GM19395 (cell line): ENCODE results near the gene HECW1.

ENCODE experiments used
- ATAC-seq: cut with Tn5 transposase; IDR thresholded peaks from one replicate; pipeline ENCODE4 v1.9.1; 2021; ENCODE audit warnings: mild to moderate bottlenecking, moderate library complexity; ENCODE audit not compliant: unreplicated experiment

Gene HECW1

GRCh38 chr7:43528576-43529354 lies 416.3 kb downstream of the HECW1 start:
- ATAC-seq: no peak

DNA sequence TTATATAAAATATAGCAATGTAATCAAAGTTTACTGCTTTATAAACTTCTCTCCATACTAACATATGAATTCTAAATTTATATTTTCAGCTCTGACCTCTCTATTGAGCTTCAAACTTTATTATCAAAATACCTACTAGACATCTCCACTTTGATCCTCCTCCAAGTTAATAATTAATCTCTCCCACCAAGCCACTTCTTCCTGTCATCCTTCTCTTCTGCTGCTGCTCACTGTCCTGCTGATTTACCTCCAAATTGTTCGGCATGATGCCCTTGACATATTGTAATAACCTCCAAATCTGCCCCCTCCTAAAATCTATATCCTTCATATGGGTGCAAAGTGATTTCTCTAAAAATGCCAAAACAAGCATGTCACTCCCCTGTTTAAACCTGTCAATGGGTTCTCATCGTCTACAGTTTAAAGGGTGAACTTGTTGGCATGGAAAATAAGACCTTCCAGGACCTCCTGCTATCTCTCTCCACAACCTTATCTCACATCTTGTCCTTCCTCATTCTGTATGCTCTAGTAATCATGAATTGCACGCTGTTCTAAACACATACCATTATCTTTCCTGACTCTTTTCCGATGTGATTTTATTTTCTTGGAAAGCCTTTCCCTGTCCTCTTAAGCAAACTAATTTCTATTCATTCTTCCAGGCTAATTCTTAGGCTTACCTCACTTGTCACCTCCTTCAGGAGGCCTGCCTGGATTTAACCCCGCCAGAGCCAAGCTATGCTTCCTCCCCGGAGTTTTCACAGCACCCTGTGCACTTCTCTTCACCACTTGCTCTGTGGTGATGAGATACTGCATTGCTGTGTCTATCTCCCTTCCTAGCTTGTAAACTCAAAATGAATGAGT lies 418.3 kb downstream of the HECW1 start:
- ATAC-seq: no peak

DNA sequence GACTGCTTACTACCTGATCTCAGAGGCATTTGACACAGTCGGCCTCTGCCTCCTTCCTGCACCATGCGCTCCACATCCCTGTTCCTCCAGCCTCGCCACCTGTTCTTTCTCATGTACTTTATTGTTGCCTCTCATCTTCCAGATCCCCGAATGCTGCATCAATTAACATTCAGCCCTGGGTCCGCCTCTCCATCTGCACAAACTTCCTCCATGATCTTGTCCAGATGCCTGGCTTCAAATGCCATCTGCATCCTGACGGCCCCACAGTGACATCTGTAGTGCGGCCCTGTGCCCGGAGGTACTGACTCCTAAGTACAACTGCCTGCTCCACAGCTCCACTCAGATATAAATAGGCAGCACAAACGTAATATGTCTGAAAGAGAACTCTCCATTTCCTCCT lies 419.3 kb downstream of the HECW1 start:
- ATAC-seq: no peak

GRCh38 chr7:43533801-43534479 lies 421.5 kb downstream of the HECW1 start:
- ATAC-seq: no peak

DNA sequence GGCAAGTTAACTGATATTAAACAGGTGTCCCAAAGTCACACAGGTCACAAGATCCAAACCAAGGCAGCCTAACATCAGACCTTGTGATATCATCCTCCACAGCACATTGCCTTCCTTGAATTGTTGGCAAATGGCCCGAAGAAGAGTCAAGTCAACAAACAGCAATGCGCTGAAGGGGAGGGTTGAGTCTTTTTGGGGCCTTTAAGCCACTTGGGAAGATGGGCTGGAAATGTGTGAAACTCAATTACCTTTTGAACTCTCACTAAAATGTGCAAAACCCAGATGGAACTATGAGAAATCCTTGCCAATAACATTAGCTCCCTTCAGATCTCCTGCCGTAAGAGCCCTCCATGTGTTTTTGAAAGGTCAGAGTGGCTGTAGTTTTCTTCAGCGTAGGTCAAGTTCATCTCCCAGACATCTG lies 422.6 kb downstream of the HECW1 start:
- no peak for ATAC-seq

GRCh38 chr7:43535810-43536585 lies 423.6 kb downstream of the HECW1 start:
- no peak for ATAC-seq

- no peak for ATAC-seq
Measured at GRCh38 chr7:43536773-43537172, 424.3 kb downstream of the HECW1 start.

DNA sequence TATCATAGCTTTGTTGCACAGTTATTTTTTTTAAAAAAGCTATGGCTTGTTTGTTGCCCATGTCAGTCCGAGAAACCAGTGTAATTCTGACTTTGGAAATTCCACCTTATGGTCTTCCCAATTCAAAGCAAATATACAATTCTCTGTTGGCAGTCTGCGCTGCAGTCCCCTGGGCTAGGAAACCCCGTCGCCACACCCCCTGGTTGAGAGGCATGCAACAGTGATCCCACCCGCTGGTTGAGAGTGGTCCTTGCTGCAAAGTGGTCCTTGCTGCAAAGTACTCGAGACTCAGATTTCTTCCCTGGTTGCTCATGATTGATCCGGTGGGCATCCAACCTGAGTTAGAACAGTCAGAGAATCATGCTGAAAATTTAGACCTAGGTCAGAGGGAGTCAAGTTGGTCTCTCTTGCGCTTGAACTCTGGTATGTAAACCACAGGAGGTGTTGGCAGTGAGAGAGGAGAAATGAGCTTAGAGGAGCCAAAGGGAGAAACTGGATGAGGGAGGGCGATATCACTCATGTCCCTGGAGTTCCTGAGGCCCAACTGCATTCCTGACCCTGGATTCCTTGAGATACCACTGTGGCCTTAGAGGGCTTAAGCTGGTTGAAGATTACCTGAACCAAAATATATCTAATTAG lies 425.4 kb downstream of the HECW1 start:
- no peak for ATAC-seq

- no peak for ATAC-seq
Measured at GRCh38 chr7:43538404-43538771, 425.9 kb downstream of the HECW1 start.

GRCh38 chr7:43540471-43540870 lies 428.0 kb downstream of the HECW1 start:
- no peak for ATAC-seq

DNA sequence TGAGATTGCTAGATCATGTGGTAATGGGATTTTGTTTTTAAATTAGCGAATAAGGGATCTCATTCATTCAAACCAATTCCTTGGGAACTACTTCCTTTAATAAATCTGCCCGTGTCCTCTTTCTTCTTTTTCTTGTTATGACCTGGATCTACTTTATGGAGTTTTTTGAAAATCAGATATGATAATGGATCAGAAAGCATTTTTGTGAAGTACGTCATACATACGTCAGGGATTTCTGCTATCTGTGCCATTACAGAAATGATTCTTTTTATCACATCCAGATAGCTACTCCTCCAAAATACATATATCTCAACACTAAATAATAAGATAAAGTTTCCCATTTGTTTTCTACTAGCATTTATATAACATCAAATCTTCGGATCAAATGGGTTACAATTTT lies 430.3 kb downstream of the HECW1 start:
- ATAC-seq: no peak

DNA sequence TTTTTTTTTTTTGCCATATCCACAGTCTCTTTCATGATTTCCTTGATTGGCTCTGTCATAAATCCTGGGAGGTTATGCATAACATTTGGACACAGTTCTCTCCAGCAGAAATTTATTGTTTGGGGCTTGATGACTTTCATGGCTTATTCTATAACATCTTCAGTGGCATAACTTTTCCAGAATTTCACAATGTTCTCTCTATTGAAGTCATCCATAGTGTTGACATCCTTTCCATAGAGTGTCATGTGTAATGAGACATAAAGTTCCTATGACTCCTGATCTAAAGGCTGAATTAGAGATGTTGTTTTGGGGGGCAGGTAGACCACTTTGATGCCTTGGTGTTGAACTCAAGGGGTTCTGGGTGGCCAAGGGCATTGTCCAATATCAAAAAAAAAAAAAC lies 433.8 kb downstream of the HECW1 start:
- ATAC-seq: no peak

DNA sequence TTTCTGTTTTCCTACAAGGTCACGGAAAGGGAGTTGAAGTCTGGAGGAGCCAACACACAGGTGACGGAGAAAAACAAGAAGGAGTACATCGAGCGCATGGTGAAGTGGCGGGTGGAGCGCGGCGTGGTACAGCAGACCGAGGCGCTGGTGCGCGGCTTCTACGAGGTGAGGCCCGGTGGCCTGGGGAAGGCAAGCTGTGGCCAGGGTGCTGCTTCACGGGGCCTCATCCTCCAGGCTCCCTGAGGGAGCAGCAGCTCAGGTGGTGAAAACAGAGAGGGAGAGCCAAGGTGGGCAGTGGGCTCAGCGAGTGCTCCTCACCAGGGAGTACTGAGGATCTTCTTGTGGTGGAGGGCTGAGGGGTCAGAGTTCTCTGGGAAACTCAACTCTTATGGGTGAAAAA lies 438.0 kb downstream of the HECW1 start:
- no peak for ATAC-seq

- no peak for ATAC-seq
Measured at GRCh38 chr7:43552122-43552521, 439.7 kb downstream of the HECW1 start.

GRCh38 chr7:43553999-43554398 lies 441.6 kb downstream of the HECW1 start:
- no peak for ATAC-seq

GRCh38 chr7:43554423-43554822 lies 442.0 kb downstream of the HECW1 start:
- no peak for ATAC-seq

GRCh38 chr7:43557831-43558495 lies 445.5 kb downstream of the HECW1 start:
- ATAC-seq: no peak

DNA sequence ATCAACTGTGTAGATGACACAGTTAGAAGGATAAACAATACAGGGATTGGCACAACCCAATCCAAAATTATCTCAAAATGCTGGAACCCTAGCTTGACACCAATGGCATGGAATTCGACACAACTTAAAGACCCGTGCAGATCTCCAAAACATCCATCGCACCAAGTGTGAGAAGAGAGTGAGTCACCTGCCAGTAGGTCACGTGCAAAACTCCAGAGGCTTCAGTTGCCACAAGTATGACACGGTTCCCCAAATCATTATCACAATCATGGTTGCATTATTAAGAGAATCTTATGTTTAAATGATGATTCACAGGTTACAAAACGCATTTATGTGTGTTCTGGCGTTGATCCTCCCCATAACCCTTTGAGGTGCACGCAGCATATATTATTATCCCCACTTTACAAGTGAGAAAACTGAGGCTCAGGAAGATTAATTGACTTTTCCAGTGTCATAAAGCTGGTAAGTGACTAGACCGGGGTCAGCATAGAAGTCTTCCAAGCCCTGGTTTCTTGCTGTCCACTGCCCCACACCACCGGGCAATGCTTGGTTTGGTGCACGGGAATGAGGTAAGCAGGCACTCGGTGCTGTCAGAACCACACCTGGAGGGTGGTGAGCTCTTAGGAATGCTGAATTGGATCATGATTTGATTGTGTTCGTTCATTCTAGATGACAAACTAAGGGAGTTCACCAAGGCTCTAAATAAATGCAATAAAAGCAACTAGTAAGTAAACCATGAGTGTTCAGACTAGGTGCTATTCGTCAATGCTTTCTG lies 446.9 kb downstream of the HECW1 start:
- no peak for ATAC-seq

- no peak for ATAC-seq
Measured at GRCh38 chr7:43559946-43560335, 447.5 kb downstream of the HECW1 start.
